Neural crest cell (in vitro differentiated cells): ENCODE results near the gene SNX10. TPM values are rescaled to one million over a fixed set of nuclear protein-coding genes. Genes with fewer than 3 reads are reported as not detected.
"Not testable (repeated sequence)": the region's sequence is repeated elsewhere in the genome, so short reads cannot be mapped to it uniquely, and the experiment has no call there.

Experiments
- DNase-seq: peaks from one replicate; pipeline ENCODE4 v3.0.0; 2021; ENCODE audit warnings: low read depth, mixed read lengths, low spot score
- H3K27ac Mint-ChIP-seq: one replicate; pipeline ENCODE4 v1.8.0; 2021; ENCODE audit warnings: mild to moderate bottlenecking, mixed read lengths; ENCODE audit not compliant: unreplicated experiment
- H3K27me3 Mint-ChIP-seq: 2 replicates; pipeline ENCODE4 v1.8.0; 2021; ENCODE audit warnings: low read depth, mild to moderate bottlenecking, mixed read lengths
- H3K36me3 Mint-ChIP-seq: 2 replicates; pipeline ENCODE4 v1.8.0; 2021; ENCODE audit warnings: low read depth, mild to moderate bottlenecking, mixed read lengths
- H3K4me1 Mint-ChIP-seq: 2 replicates; pipeline ENCODE4 v1.8.0; 2021; ENCODE audit warnings: mixed read lengths
- H3K4me3 Mint-ChIP-seq: one replicate; pipeline ENCODE4 v1.8.0; 2021; ENCODE audit warnings: mild to moderate bottlenecking, mixed read lengths
- H3K9me3 Mint-ChIP-seq: 2 replicates; pipeline ENCODE4 v1.8.0; 2021; ENCODE audit warnings: mixed read lengths
- CTCF ChIP-seq: fragments of 200-600 bp; sonication (generic); conservative IDR thresholded peaks from 2 replicates; pipeline ENCODE4 v1.5.0; 2021; ENCODE audit warnings: antibody characterized with exemption, mild to moderate bottlenecking
- total RNA-seq: library from RNA; stranded (reverse); gene quantifications from 2 replicates; pipeline ENCODE4 v1.2.1, GENCODE V29; 2021

SNX10 gene
- total RNA-seq, 1 donor from 2014 or later: 5.0 TPM

GRCh38 chr7:26280097-26280496, 11.6 kb upstream of the SNX10 start:
- Mint-ChIP-seq H3K27ac (no peak overlapping the region), H3K9me3 (no peaks in the 10 kb centered on the region), H3K4me1 (no peaks in the 10 kb centered on the region), H3K4me3 (no peak overlapping the region), H3K36me3 (no peaks in the 10 kb centered on the region), H3K27me3 (no peaks in the 10 kb centered on the region)
- no peak for TF ChIP-seq CTCF
- DNase-seq: no peak

GRCh38 chr7:26280723-26281122, 10.9 kb upstream of the SNX10 start:
- Mint-ChIP-seq H3K4me1 (no peaks in the 10 kb centered on the region), H3K4me3 (no peak overlapping the region)
- no peak for DNase-seq

GRCh38 chr7:26284477-26284876, 7.2 kb upstream of the SNX10 start:
- no peak overlapping the region for H3K27ac Mint-ChIP-seq

More at GRCh38 chr7:26280723-26281122, 10.9 kb upstream of the SNX10 start:
- Mint-ChIP-seq H3K36me3 (no peaks in the 10 kb centered on the region), H3K9me3 (no peaks in the 10 kb centered on the region), H3K27me3 (no peaks in the 10 kb centered on the region), H3K27ac (no peak overlapping the region)
- no peak for TF ChIP-seq CTCF

GRCh38 chr7:26284995-26285632, 6.5 kb upstream of the SNX10 start:
- H3K9me3 Mint-ChIP-seq: no peaks in the 10 kb centered on the region
- peaks cover 4% of the 10 kb centered on the region for H3K27me3 Mint-ChIP-seq
- no peak overlapping the region for H3K4me3 Mint-ChIP-seq
- no peak for TF ChIP-seq CTCF
- no peak overlapping the region for H3K27ac Mint-ChIP-seq
- no peaks in the 10 kb centered on the region for H3K36me3 Mint-ChIP-seq
- DNase-seq: no peak
- no peaks in the 10 kb centered on the region for H3K4me1 Mint-ChIP-seq

More at GRCh38 chr7:26284477-26284876, 7.2 kb upstream of the SNX10 start:
- Mint-ChIP-seq H3K4me3 (no peak overlapping the region), H3K9me3 (no peaks in the 10 kb centered on the region), H3K4me1 (no peaks in the 10 kb centered on the region), H3K36me3 (no peaks in the 10 kb centered on the region), H3K27me3 (peaks cover under 1% of the 10 kb centered on the region)
- no peak for DNase-seq
- TF ChIP-seq CTCF: no peak

GRCh38 chr7:26286157-26286556, 5.5 kb upstream of the SNX10 start:
- no peak overlapping the region for H3K4me3 Mint-ChIP-seq
- no peaks in the 10 kb centered on the region for H3K36me3 Mint-ChIP-seq
- H3K27me3 Mint-ChIP-seq: peaks cover 4% of the 10 kb centered on the region

GRCh38 chr7:26288126-26288525, 3.5 kb upstream of the SNX10 start:
- DNase-seq, H3K27me3 Mint-ChIP-seq, H3K27ac Mint-ChIP-seq, H3K9me3 Mint-ChIP-seq, H3K4me3 Mint-ChIP-seq, H3K36me3 Mint-ChIP-seq: not testable (repeated sequence)
- peaks cover 11% of the 10 kb centered on the region for H3K4me1 Mint-ChIP-seq

More at GRCh38 chr7:26286157-26286556, 5.5 kb upstream of the SNX10 start:
- TF ChIP-seq CTCF: no peak
- Mint-ChIP-seq H3K9me3 (no peaks in the 10 kb centered on the region), H3K4me1 (no peaks in the 10 kb centered on the region), H3K27ac (no peak overlapping the region)
- DNase-seq: no peak
